Measurements from ENCODE around the gene KCNK1. TPM values are rescaled to one million over a fixed set of nuclear protein-coding genes. Genes with fewer than 3 reads are reported as not detected.

Gene KCNK1
- total RNA-seq, 1 donor from 2014 or later, result 5.7 TPM

DNA sequence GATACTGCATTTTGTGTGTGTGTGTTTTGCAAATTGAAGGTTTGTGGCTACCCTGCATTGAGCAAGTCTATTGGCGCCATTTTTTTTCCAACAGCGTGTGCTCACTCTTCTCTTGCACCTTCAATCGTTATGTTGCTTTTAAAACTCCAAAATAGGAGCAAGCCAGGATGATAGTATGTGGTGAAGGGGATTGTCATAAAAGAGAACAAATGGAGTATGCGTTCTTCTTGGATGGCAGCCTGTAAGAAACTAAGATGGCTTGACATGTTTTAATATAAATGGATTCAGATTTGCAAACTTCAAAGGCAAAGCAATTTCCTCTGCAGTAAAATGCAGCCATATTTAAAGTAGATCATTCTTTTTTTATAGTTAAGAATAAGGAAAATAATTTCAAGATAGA, 43.2 kb upstream of the KCNK1 start:
- Mint-ChIP-seq H3K36me3 (ENCODE audit: low read depth, unreplicated experiment) (no peaks in the 10 kb centered on the region), H3K4me1 (ENCODE audit: low read depth, unreplicated experiment) (no peaks in the 10 kb centered on the region), H3K9me3 (ENCODE audit: unreplicated experiment) (peaks cover under 1% of the 10 kb centered on the region), H3K27me3 (ENCODE audit: low read depth, unreplicated experiment) (no peaks in the 10 kb centered on the region), H3K4me3 (ENCODE audit: unreplicated experiment) (no peak overlapping the region), H3K27ac (ENCODE audit: unreplicated experiment) (no peak overlapping the region)
- Histone ChIP-seq H3K9me3 (ENCODE audit: insufficient read depth, low read depth, low read length) (no peaks in the 10 kb centered on the region), H2AFZ (ENCODE audit: low read depth, low read length) (no peak overlapping the region), H3K9ac (ENCODE audit: low read length) (no peak overlapping the region), H3K4me1 (ENCODE audit: insufficient read depth, low read length) (no peaks in the 10 kb centered on the region), H3K36me3 (ENCODE audit: insufficient read depth, low read length) (no peaks in the 10 kb centered on the region), H3K27me3 (ENCODE audit: insufficient read depth, low read length) (no peaks in the 10 kb centered on the region), H3K4me3 (ENCODE audit: insufficient read depth, low read depth, low read length) (no peak overlapping the region), H3K79me2 (ENCODE audit: insufficient read depth, low read length) (no peaks in the 10 kb centered on the region), H4K20me1 (ENCODE audit: insufficient read depth, low read length) (no peaks in the 10 kb centered on the region), H3K4me2 (ENCODE audit: low read length) (no peak overlapping the region), H3K27ac (ENCODE audit: low read depth, low read length) (no peak overlapping the region)
- DNase-seq (ENCODE audit: low read depth), result no peak
- TF ChIP-seq, protein P1, sequence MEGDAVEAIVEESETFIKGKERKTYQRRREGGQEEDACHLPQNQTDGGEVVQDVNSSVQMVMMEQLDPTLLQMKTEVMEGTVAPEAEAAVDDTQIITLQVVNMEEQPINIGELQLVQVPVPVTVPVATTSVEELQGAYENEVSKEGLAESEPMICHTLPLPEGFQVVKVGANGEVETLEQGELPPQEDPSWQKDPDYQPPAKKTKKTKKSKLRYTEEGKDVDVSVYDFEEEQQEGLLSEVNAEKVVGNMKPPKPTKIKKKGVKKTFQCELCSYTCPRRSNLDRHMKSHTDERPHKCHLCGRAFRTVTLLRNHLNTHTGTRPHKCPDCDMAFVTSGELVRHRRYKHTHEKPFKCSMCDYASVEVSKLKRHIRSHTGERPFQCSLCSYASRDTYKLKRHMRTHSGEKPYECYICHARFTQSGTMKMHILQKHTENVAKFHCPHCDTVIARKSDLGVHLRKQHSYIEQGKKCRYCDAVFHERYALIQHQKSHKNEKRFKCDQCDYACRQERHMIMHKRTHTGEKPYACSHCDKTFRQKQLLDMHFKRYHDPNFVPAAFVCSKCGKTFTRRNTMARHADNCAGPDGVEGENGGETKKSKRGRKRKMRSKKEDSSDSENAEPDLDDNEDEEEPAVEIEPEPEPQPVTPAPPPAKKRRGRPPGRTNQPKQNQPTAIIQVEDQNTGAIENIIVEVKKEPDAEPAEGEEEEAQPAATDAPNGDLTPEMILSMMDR (IDR thresholded peaks at IDR 0.05; ENCODE audit: insufficient read depth, low read depth, low read length), result no peak
- no peak for TF ChIP-seq EZH2 (IDR thresholded peaks at IDR 0.05; ENCODE audit: insufficient read depth, low read length)
- FAIRE-seq, result no peak

DNA sequence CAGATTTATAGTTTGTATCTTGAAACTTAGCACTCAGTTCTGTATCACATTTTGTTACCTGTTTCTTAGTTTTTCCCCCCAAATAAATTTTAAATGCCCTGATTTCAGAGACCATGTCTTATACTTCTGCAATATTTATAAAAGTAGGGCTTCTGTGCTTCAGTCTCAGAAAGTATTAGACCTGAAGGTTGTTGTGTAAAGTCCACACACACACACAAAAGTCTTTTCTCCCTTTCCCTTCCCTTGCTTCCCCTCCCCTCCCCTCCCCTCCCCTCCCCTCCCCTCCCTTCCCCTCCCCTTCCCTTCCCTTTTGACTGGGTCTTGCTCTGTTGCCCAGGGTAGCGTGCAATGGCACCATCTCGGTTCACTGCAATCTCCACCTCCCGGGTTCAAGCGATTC, 41.0 kb upstream of the KCNK1 start:
- H3K27ac Mint-ChIP-seq (ENCODE audit: unreplicated experiment), result no peak overlapping the region
- H4K20me1 ChIP-seq (ENCODE audit: insufficient read depth, low read length), result no peaks in the 10 kb centered on the region
- no peaks in the 10 kb centered on the region for H3K36me3 ChIP-seq (ENCODE audit: insufficient read depth, low read length)
- no peak overlapping the region for H3K4me3 Mint-ChIP-seq (ENCODE audit: unreplicated experiment)
- no peaks in the 10 kb centered on the region for H3K4me1 Mint-ChIP-seq (ENCODE audit: low read depth, unreplicated experiment)
- no peak overlapping the region for H3K4me2 ChIP-seq (ENCODE audit: low read length)
- no peak for FAIRE-seq
- H3K27me3 ChIP-seq (ENCODE audit: insufficient read depth, low read length), result no peaks in the 10 kb centered on the region
- no peaks in the 10 kb centered on the region for H3K4me1 ChIP-seq (ENCODE audit: insufficient read depth, low read length)
- no peak overlapping the region for H2AFZ ChIP-seq (ENCODE audit: low read depth, low read length)
- no peak for DNase-seq (ENCODE audit: low read depth)
- no peak overlapping the region for H3K4me3 ChIP-seq (ENCODE audit: insufficient read depth, low read depth, low read length)
- H3K27me3 Mint-ChIP-seq (ENCODE audit: low read depth, unreplicated experiment), result no peaks in the 10 kb centered on the region
- H3K36me3 Mint-ChIP-seq (ENCODE audit: low read depth, unreplicated experiment), result no peaks in the 10 kb centered on the region
- H3K9ac ChIP-seq (ENCODE audit: low read length), result no peak overlapping the region
- H3K27ac ChIP-seq (ENCODE audit: low read depth, low read length), result no peak overlapping the region
- no peak for TF ChIP-seq EZH2 (IDR thresholded peaks at IDR 0.05; ENCODE audit: insufficient read depth, low read length)
- TF ChIP-seq, protein P1 (IDR thresholded peaks at IDR 0.05; ENCODE audit: insufficient read depth, low read depth, low read length), result no peak
- H3K79me2 ChIP-seq (ENCODE audit: insufficient read depth, low read length), result no peaks in the 10 kb centered on the region
- no peaks in the 10 kb centered on the region for H3K9me3 Mint-ChIP-seq (ENCODE audit: unreplicated experiment)
- no peaks in the 10 kb centered on the region for H3K9me3 ChIP-seq (ENCODE audit: insufficient read depth, low read depth, low read length)

GRCh38 chr1:233575450-233575849, 38.5 kb upstream of the KCNK1 start:
- TF ChIP-seq, protein P1 (IDR thresholded peaks at IDR 0.05; ENCODE audit: insufficient read depth, low read depth, low read length), result no peak
- TF ChIP-seq EZH2 (IDR thresholded peaks at IDR 0.05; ENCODE audit: insufficient read depth, low read length), result no peak
- H3K4me1 ChIP-seq (ENCODE audit: insufficient read depth, low read length), result no peaks in the 10 kb centered on the region
- no peak overlapping the region for H2AFZ ChIP-seq (ENCODE audit: low read depth, low read length)
- Mint-ChIP-seq H3K4me3 (ENCODE audit: unreplicated experiment) (no peak overlapping the region), H3K36me3 (ENCODE audit: low read depth, unreplicated experiment) (no peaks in the 10 kb centered on the region), H3K9me3 (ENCODE audit: unreplicated experiment) (peaks cover 3% of the 10 kb centered on the region), H3K27me3 (ENCODE audit: low read depth, unreplicated experiment) (no peaks in the 10 kb centered on the region), H3K4me1 (ENCODE audit: low read depth, unreplicated experiment) (no peaks in the 10 kb centered on the region), H3K27ac (ENCODE audit: unreplicated experiment) (no peak overlapping the region)
- H3K36me3 ChIP-seq (ENCODE audit: insufficient read depth, low read length), result no peaks in the 10 kb centered on the region
- H3K27ac ChIP-seq (ENCODE audit: low read depth, low read length), result no peak overlapping the region
- FAIRE-seq (no peak), DNase-seq (ENCODE audit: low read depth) (no peak)
- no peaks in the 10 kb centered on the region for H3K79me2 ChIP-seq (ENCODE audit: insufficient read depth, low read length)
- no peak overlapping the region for H3K4me3 ChIP-seq (ENCODE audit: insufficient read depth, low read depth, low read length)
- no peaks in the 10 kb centered on the region for H4K20me1 ChIP-seq (ENCODE audit: insufficient read depth, low read length)
- H3K4me2 ChIP-seq (ENCODE audit: low read length), result no peak overlapping the region
- no peaks in the 10 kb centered on the region for H3K9me3 ChIP-seq (ENCODE audit: insufficient read depth, low read depth, low read length)
- H3K9ac ChIP-seq (ENCODE audit: low read length), result no peak overlapping the region
- H3K27me3 ChIP-seq (ENCODE audit: insufficient read depth, low read length), result no peaks in the 10 kb centered on the region
